Measurements from ENCODE around the gene KCTD16.

DNA sequence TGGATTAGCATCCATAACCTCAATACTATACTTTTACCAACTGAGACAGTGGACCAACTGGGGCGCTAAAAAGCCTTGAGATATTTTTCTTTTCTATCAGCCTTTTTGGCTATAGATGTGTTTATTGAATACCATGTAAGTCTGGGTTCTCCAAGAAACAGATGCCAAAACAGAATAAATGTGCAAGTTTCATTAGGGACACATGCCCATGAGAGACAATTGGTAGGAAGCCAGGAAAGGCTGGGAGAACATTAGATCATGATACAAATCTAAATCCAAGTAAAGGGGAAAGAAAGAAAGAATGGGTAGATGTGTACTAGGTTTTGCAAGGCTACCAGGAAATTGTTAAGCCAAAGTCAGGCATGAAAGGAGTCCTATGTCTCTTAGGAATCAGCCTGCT, 152.5 kb downstream of the KCTD16 start:
- TF ChIP-seq SUZ12 (IDR thresholded peaks at IDR 0.05): no peak
- no peak for TF ChIP-seq FOXK2 (IDR thresholded peaks at IDR 0.05)
- no peak for TF ChIP-seq LEF1 (IDR thresholded peaks at IDR 0.05; ENCODE audit: borderline replicate concordance)
- TF ChIP-seq SP1 (IDR thresholded peaks at IDR 0.05): no peak
- no peak for TF ChIP-seq BHLHE40 (IDR thresholded peaks at IDR 0.05; ENCODE audit: borderline replicate concordance)
- no peak for TF ChIP-seq NFRKB (IDR thresholded peaks at IDR 0.05)
- no peak for TF ChIP-seq ELF4 (IDR thresholded peaks at IDR 0.05)
- no peak for TF ChIP-seq ARNT (IDR thresholded peaks at IDR 0.05)
- TF ChIP-seq HDGF (IDR thresholded peaks at IDR 0.05; ENCODE audit: borderline replicate concordance): no peak
